A172 (cell line): Measurements from ENCODE around the gene RNF207. TPM values are rescaled to one million over a fixed set of nuclear protein-coding genes. Genes with fewer than 3 reads are reported as not detected.

ENCODE experiments used
- DNase-seq: peaks from one replicate; pipeline ENCODE4 v3.0.0-alpha.2; 2015; ENCODE audit warnings: low spot score
- total RNA-seq: library from RNA; depleted of rRNA; stranded (reverse); fragments of >200 nt; shearing (Covaris generic); gene quantifications from 2 replicates; pipeline ENCODE4 v1.2.3, GENCODE V29; 2014

The RNF207 gene
- total RNA-seq, 1 experiment from 2014 or later: 4.0 TPM

DNA sequence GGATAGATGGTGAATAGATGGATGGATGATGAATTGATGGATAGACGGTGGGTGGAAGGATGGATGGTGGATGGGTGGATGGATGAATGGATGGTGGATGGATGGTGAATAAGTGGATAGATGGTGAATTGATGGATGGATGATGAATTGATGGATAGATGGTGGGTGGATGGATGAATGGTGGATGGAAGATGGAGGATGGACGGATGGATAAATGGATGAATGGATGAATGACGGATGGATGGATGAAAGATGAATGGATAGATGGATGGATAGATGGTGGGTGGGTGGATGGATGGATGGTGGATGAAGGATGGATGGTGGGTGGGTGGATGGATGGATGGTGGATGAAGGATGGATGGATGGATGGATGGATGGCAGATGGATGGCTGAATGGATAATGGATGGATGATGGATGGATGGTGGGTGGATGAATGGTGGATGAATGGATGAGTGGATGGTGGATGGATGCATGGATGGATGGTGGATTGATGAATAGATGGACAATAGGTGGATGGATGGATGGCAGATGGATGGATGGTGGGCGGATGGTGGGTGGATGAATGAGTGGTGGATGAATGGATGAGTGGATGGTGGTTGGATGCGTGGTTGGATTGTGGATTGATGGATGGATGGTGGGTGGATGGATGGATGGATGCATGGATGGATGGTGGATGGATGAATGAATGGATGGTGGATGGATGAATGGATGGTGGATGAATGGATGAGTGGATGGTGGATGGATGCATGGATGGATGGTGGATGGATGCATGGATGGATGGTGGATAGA, 31.1 kb upstream of the RNF207 start:
- no peak for DNase-seq

DNA sequence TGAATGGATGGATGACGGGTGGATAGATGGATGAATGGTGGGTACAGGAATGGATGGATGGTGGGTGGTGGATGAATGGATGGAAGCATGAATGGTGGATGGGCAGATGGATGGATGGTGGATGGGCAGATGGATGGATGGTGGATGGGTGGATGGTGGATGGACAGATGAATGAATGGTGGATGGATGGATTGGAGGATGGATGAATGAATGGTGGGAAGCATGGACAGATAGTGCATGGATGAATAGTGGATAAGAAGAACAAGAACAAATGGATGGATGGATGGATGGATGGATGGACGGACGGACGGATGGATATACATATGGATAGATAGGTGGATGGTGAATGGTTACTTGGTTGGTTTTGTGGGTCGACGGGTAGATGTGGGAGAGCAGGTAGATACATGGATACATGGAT, 30.5 kb upstream of the RNF207 start:
- DNase-seq: no peak

GRCh38 chr1:6176779-6177178, 29.1 kb upstream of the RNF207 start:
- no peak for DNase-seq

GRCh38 chr1:6177681-6178380, 28.1 kb upstream of the RNF207 start:
- no peak for DNase-seq

DNA sequence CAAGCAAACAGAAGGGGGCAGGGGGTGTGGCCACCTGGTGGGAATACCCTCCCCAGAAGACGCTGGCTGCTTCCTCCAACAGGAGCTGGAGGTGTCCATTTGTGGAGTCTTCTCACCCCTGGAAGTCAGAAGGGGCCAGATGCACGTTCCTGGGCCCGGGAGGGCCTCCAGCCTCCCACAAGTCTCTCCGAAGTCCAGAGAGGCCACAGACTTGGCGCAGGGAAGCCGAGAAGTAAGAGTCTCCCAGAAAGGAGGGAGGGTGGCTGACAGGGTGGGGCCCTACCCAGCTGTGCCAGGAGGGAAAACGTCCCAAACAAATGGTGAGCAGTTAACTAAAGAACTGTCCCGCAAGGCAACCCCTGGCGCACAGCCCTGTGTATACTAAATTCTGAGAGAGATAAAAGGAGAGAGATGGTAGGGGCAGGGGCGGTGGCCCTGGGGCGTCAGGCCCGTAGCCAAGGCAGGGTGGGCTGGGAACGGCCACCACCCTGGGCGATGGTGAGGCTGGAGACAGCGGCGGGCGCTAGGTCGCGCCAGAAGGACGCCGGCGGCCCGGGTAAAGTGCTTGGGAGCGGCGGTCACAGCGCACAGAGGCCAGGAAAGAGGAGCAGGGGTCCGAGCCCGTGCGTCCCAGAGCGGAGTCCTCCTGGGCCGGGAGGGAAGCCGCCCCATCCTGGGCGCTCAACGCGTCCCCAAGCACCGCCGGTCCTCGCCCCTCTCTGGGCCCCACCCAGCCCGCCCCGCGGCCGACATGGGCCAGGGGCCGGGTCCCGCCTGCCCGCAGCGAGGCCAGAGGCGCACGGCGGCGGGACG, 27.0 kb upstream of the RNF207 start:
- DNase-seq: no peak

- no peak for DNase-seq
These were observed 26.2 kb upstream of the RNF207 start for GRCh38 chr1:6179564-6180175.

- no peak for DNase-seq
These were observed 25.6 kb upstream of the RNF207 start, which contains the start of gene CHD5 for GRCh38 chr1:6180268-6180706. TSS of gene CHD5 (minus strand) at chr1:6180321. CDS start at chr1:6180023, 298 bp downstream.

GRCh38 chr1:6180707-6181311, 25.1 kb upstream of the RNF207 start:
- DNase-seq: no peak

DNA sequence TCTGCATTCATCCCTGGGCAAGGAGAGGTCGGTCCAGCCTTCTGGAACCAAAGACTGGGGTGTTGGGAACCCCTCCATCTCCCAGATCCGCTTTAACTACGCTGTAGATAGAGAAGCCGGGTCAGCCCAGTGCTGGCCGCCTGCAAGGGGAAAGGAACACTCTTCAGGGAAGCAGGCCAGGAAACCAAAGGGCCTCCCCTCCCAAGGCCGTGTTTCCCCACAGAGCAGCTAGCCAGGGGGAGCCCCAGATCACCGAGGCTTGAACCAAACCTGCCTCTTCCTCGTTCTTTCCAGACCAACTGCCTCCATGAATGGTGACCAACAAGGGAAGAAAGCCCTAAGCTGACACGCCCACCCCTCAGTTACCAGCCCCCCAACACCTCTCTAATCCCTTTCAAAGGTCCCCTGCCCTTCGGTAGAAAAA, 24.6 kb upstream of the RNF207 start:
- DNase-seq: no peak

DNA sequence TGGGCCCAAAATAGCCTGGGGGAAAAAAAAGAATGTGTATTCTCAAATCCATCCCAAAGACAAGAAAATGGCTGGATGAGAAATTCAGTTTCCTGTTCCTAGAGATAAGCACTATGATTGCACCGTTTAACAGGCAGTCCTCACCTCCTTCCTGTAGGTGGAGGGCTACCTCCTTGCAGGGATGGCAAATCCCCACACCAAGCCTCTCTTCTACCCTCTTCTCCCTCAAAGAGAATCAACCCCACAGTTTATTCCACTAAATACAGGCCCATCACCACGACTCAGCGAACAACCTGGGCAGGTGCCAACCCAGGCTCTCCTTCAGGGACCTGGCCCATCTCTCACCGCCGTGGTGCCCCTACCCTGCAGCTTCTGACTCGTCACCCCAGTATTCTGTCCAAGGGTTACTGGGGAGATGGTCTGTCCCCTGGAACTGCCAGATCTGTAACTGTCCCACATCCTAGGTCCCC, 22.4 kb upstream of the RNF207 start:
- DNase-seq: no peak

DNA sequence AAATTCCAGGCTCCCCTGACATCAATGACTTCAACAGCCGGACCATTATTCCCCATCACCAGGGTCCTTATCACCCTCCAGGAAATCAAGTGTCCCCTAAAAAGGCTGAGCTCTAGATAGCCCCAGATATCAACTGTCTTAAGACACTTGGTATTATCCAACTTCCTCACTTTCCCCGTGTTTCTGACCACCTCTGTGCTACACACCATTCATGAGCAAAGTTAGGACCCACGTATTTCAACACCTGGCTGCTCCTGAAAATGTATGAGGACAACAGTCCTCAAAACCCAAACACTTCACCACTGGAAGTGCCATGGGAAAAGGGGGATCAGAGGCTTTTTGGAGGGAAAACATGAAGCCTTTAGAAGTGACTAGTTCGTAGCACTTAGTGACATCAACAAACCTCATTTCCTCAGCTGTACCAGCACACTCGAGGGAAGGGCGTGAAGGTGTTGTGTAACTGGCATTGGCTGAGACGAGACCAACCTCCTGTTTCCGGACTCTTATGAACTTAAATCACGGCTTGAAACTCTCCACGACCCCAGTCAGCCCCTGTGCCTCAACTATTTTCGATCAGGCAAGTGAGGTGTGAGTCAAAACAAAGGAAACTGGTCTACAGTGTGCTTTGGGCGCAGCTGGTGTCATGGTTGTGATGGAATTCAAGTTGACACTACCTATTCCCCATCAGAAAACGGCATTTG, 21.7 kb upstream of the RNF207 start:
- DNase-seq: no peak

- peak; percentile 16 for DNase-seq
These were observed 20.8 kb upstream of the RNF207 start for GRCh38 chr1:6185151-6185550.

DNA sequence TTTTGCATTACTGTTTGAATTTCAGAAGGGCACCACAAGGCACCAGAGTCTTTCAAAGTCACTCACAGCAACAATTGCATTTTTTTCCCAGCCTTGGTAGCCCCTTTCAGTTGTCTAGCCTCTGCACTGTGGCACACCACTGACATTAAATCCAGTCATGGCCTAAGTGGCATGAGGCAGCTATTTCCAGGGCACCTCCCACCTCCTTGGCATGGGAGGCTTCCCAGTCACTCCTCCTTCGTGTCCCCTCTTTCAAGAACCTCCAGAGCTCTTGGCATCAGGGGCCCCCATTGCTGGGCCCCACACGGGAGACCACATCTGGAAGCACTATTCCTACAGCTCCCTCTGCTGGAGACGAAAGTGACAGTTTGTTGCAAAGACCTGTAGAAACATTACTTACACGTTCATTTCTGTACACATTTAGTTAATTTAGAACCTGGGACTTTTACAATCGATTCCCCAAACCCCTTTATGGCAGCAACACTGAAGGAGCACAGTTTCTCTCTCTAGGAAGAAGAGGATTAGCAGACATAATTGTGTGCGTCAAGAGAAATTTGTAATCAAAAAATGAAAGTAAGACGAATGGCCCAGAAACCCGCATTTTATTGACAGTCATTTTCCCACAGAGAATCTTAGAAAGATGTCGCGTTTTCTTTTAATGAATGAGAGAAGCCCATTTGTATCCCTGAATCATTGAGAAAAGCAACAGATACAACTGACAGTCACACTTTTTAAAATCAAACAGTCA, 20.1 kb upstream of the RNF207 start:
- no peak for DNase-seq

- no peak for DNase-seq
These were observed 17.5 kb upstream of the RNF207 start for GRCh38 chr1:6188466-6188865.

DNA sequence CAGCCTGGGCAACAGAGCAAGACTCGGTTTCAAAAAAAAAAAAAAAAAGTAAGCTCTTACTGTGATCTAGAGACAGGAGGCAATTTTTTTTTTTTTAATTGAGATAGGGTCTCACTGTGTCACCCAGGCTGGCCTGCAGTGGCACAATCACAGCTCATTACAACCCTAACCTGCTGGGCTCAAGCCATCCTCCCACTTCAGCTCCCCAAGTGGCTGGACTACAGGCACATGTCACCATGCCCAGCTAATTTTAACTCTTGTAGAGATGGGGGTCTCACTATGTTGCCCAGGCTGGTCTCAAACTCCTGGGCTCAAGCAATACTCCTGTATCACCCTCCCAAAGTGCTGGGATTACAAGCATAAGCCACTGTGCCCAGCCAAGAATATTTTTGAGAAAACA, 14.0 kb upstream of the RNF207 start:
- no peak for DNase-seq

DNA sequence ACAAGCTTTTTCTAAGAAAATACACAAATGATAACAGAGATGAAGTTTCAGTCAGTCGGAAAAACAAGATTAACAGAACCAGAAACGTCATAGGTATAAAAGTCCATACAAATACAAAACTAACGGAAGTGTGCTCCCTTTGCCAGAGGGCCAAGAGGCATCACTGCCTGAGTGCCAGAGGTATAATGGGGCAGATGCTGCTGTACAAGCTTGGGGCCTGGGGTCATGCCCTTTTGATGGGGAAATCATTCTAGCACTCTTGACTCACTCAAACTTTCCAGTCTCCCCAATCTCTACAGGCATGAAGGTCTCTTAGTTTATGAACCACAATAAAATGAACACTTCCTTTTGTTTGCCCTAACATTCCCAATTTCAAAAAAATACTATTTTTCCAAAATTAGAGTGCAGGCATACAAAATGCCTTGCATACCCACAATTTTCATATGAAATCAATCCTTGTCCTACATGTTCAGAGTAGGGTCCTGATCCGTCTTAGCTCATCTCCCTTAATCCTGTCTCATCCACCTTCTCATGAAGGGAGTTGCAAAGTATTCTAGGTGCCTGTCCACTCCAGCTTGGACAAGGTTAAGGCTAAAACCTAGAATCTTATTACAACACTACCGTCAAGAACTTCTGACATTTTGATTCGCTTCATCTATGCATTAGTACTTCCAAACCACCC, 8.0 kb upstream of the RNF207 start:
- no peak for DNase-seq

- no peak for DNase-seq
These were observed 7.1 kb upstream of the RNF207 start for GRCh38 chr1:6198646-6199297.

DNA sequence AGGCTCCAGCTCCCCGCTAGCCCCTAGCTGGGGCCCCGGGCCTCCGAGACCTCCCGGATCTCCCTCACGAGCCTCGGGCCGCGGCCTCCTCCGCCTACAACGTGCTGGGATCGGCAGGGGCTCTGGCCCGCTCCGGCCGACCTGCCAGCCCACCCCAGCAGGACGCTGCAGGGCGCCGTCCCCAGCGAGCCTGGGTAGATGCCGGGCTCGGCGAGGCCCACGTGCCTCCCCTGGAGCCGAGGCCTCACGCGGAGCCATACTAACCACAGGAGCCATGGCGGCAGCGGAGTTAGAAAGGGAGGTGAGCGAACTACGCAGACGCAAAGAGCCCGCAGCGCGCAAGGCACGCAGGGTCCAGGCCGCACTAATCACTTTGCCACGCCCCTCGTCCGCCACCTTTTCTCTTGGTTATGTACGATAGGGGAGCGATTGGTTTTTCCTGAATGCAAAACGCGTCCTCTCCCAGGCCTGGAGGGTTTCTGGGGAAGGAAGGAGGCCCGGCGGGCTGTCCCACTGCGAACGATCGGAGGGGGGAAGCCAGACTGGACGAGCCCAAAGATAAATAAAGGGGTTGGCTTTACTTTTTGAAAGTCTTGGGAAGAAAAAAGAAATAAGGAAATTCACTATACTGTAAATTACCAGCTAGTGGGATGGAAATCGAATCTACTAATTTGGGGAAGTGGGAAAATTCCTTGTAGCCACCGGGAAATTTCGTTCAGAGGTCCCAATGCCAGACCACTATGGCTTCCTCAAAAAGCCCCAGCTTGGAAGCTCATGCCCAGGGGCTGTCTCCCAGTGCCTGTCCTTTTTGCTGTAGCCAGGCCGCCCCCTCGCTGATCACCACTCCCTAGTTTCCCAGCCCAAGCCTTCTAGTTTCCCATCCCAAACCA, 6.4 kb upstream of the RNF207 start, which contains the start of gene RPL22:
TSS of gene RPL22 (minus strand) at position 298 of the 890 bp plus-strand sequence. CDS start at position 276, 22 bp downstream.
- peak; percentile 93 for DNase-seq
